Ascending aorta (tissue), 2 donors: ENCODE results near the gene COX7B2. TPM values are rescaled to one million over a fixed set of nuclear protein-coding genes. Genes with fewer than 3 reads are reported as not detected.
A peak's percentile ranks its signal among the peaks of the same experiment; 100 is the strongest.

Experiments used
- DNase-seq, 2 donors: peaks; one replicate each; pipeline ENCODE4 v3.0.0-alpha.2; 2019; ENCODE audit warnings: low spot score in 2 of 2
- H3K27ac ChIP-seq, 2 donors: fragments of 200-600 bp; sonication (generic); one replicate each; pipeline ENCODE4 v1.5.1; 2016 to 2017; ENCODE audit warnings: mild to moderate bottlenecking in 1 of 2
- H3K27me3 ChIP-seq: fragments of 200-600 bp; sonication (generic); one replicate; pipeline ENCODE4 v1.5.1; 2017
- H3K36me3 ChIP-seq, 2 donors: fragments of 200-600 bp; sonication (generic); one replicate each; pipeline ENCODE4 v1.5.1; 2016
- H3K4me1 ChIP-seq, 2 donors: fragments of 200-600 bp; sonication (generic); one replicate each; pipeline ENCODE4 v1.5.1; 2016 to 2017; ENCODE audit warnings: mild to moderate bottlenecking in 1 of 2
- H3K4me3 ChIP-seq, 2 donors: fragments of 200-600 bp; sonication (generic); one replicate each; pipeline ENCODE4 v1.5.1; 2016 to 2017; ENCODE audit warnings: mild to moderate bottlenecking in 1 of 2
- H3K9me3 ChIP-seq, 2 donors: fragments of 200-600 bp; sonication (generic); one replicate each; pipeline ENCODE4 v1.5.1; 2016
- intact Hi-C: fragments of 100-400 bp; cut with DNase I; formaldehyde crosslinking; loops from one replicate; pipeline ENCODE4 v1.15.1; 2023
- total RNA-seq: library from RNA; depleted of rRNA; stranded (reverse); fragments of >200 nt; gene quantifications from one replicate; pipeline ENCODE4 v1.1.0, GENCODE V29; 2016
- TF ChIP-seq, protein P1 (sequence below), 3 experiments: fragments of 200-600 bp in 2 of 3; fragments of 450-650 bp in 1 of 3; sonication (generic) in 2 of 3; IDR thresholded peaks; one replicate each; pipeline ENCODE4 v1.5.1; 2016 to 2019; ENCODE audit warnings: antibody characterized with exemption in 3 of 3, mild to moderate bottlenecking in 1 of 3, moderate library complexity in 1 of 3

COX7B2 gene
- total RNA-seq, 1 donor from 2014 or later, result not detected

DNA sequence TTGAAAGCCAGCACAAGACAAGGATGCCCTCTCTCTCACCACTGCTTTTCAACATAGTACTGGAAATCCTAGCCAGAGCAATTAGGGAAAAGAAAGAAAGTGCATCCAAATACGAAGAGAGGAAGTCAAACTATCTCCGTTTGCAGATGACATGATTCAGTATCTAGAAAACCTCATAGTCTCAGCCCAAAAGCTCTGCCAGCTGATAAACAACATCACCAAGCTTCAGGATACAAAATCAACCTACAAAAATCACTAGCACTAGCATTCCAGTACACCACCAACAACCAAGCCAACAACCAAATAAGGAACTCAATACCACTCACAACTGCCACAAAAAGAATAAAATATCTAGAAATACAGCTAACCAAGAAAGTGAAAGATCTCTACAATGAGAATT lies 38.6 kb downstream of the COX7B2 start:
- Histone ChIP-seq H3K4me1 (no peaks in the 10 kb centered on the region), H3K27me3 (no peaks in the 10 kb centered on the region), H3K36me3 (no peaks in the 10 kb centered on the region), H3K27ac (no peak overlapping the region), H3K4me3 (no peak overlapping the region), H3K9me3 (no peaks in the 10 kb centered on the region)
- intact Hi-C loops, result no loop called here
- no peak for DNase-seq
- TF ChIP-seq, protein P1, sequence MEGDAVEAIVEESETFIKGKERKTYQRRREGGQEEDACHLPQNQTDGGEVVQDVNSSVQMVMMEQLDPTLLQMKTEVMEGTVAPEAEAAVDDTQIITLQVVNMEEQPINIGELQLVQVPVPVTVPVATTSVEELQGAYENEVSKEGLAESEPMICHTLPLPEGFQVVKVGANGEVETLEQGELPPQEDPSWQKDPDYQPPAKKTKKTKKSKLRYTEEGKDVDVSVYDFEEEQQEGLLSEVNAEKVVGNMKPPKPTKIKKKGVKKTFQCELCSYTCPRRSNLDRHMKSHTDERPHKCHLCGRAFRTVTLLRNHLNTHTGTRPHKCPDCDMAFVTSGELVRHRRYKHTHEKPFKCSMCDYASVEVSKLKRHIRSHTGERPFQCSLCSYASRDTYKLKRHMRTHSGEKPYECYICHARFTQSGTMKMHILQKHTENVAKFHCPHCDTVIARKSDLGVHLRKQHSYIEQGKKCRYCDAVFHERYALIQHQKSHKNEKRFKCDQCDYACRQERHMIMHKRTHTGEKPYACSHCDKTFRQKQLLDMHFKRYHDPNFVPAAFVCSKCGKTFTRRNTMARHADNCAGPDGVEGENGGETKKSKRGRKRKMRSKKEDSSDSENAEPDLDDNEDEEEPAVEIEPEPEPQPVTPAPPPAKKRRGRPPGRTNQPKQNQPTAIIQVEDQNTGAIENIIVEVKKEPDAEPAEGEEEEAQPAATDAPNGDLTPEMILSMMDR (IDR thresholded peaks at IDR 0.05), result no peak

GRCh38 chr4:46856333-46856732 lies 52.7 kb downstream of the COX7B2 start:
- Histone ChIP-seq H3K4me1 (peaks cover 5 to 11% of the 10 kb centered on the region in 2 donors), H3K9me3 (no peaks in the 10 kb centered on the region), H3K27me3 (no peaks in the 10 kb centered on the region), H3K36me3 (no peaks in the 10 kb centered on the region), H3K27ac (peak overlapping the region in 1 of 2 donors; percentile 3), H3K4me3 (no peak overlapping the region)
- TF ChIP-seq, protein P1 (IDR thresholded peaks at IDR 0.05), result no peak
- intact Hi-C loops, result no loop called here
- no peak for DNase-seq

DNA sequence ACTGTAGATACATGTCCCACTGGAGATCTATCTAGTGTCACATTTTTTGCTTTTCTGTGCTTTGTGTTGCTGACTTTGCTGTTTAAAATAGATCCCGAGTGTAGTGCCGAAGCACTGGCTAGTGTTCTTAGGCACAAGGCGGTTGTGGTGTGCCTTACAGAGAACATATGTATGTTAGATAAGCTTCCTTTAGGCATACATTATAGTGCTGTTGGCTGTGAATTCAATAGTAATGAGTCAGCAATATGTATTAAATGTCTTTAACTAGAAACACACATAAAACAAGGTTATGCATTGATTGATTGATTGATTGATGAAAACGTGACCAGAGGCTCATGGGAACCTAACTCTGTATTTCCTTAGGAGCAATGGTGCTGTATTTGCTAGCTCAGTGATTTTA lies 56.2 kb downstream of the COX7B2 start:
- no peaks in the 10 kb centered on the region for H3K36me3 ChIP-seq
- intact Hi-C loops, result no loop called here
- H3K27me3 ChIP-seq, result no peaks in the 10 kb centered on the region
- no peak for DNase-seq
- no peak overlapping the region for H3K4me3 ChIP-seq
- no peak overlapping the region for H3K27ac ChIP-seq
- peaks cover 5 to 11% of the 10 kb centered on the region in 2 donors for H3K4me1 ChIP-seq
- H3K9me3 ChIP-seq, result no peaks in the 10 kb centered on the region
- TF ChIP-seq, protein P1 (IDR thresholded peaks at IDR 0.05), result no peak

GRCh38 chr4:46850026-46850425 lies 59.0 kb downstream of the COX7B2 start:
- Histone ChIP-seq H3K4me3 (no peak overlapping the region), H3K9me3 (no peaks in the 10 kb centered on the region), H3K36me3 (no peaks in the 10 kb centered on the region), H3K27me3 (no peaks in the 10 kb centered on the region), H3K27ac (no peak overlapping the region), H3K4me1 (no peaks in the 10 kb centered on the region)
- TF ChIP-seq, protein P1 (IDR thresholded peaks at IDR 0.05), result no peak
- no peak for DNase-seq
- intact Hi-C loops, result no loop called here

GRCh38 chr4:46844325-46844917 lies 64.6 kb downstream of the COX7B2 start:
- DNase-seq, result no peak
- Histone ChIP-seq H3K36me3 (no peaks in the 10 kb centered on the region), H3K27ac (no peak overlapping the region), H3K9me3 (no peaks in the 10 kb centered on the region), H3K4me3 (no peak overlapping the region), H3K4me1 (no peaks in the 10 kb centered on the region), H3K27me3 (no peaks in the 10 kb centered on the region)
- intact Hi-C loops, result loop anchor here (2.0 to 5.0 kb wide), 2 partner anchors 278 to 538 kb away; no protein-coding TSS in a partner anchor
- TF ChIP-seq, protein P1 (IDR thresholded peaks at IDR 0.05), result peak; percentile 36 to 65 (median 64)

DNA sequence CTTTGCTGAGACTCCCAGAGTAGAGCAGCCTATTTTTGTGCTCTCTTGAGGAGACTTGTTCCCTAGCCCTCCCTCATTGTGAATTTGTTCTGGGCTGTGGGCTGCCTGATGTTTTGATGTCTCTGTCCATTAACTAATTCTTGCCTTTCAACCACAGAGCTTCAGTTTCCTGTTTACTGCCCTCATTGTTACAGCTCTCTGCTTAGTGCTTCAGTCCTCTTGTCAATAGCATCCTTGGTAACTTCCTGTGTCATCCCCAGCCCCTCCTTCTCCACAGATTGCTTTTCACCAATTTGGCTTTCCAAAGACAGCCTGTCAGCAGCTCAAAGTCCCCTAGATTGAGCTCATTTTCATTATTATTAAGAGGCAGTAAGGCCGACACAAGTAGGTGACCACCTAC lies 69.9 kb downstream of the COX7B2 start:
- intact Hi-C loops, result no loop called here
- no peak overlapping the region for H3K27ac ChIP-seq
- no peak overlapping the region for H3K4me3 ChIP-seq
- DNase-seq, result no peak
- TF ChIP-seq, protein P1 (IDR thresholded peaks at IDR 0.05), result no peak
- no peaks in the 10 kb centered on the region for H3K36me3 ChIP-seq
- no peaks in the 10 kb centered on the region for H3K27me3 ChIP-seq
- H3K4me1 ChIP-seq, result no peaks in the 10 kb centered on the region
- H3K9me3 ChIP-seq, result no peaks in the 10 kb centered on the region
